K562 (cell line): ENCODE measurements around the gene MACROD2. TPM values are rescaled to one million over a fixed set of nuclear protein-coding genes. Genes with fewer than 3 reads are reported as not detected.

Experiments
- ATAC-seq: fragments of 200-7000 bp; cut with Tn5 transposase; 3 replicates; pipeline ENCODE4 v1.9.1; 2020; ENCODE audit warnings: moderate library complexity
- BruUV-seq: library from RNA; stranded (reverse); fragments of 400-500 nt; replicated peaks from 2 replicates; lab custom pipeline; 2021; lab: Mats Ljungman, UMichigan
- CTCF ChIA-PET: fragments of 300-600 bp; formaldehyde crosslinking; extraction: SDS; loops from one replicate; lab custom pipeline; 2021; ENCODE audit warnings: low intra/inter-chr PET ratio; lab: Yijun Ruan, JAX
- POLR2A ChIA-PET: fragments of 300-600, 350-650 bp; sonication (Branson Sonifier 250); formaldehyde crosslinking; extraction: SDS; loops from one replicate; lab custom pipeline; 2021; ENCODE audit warnings: antibody characterized with exemption, inconsistent platforms; lab: Yijun Ruan, JAX
- DNase-seq, 4 experiments: peaks; one replicate each; pipeline versions ENCODE4 v3.0.0 to v3.0.0-alpha.2; 2011 to 2018; ENCODE audit warnings: low spot score in 3 of 4, mixed read lengths in 3 of 4; ENCODE audit errors: extremely low read depth in 1 of 4
- FAIRE-seq: peaks from 2 replicates; lab custom pipeline; 2011; peaks lifted over from hg19 to GRCh38; lab: Jason Lieb, UNC
- H2AFZ ChIP-seq: 2 replicates; pipeline ENCODE4 v1.6.0; 2011; ENCODE audit warnings: low read depth, low read length, control low read depth, inconsistent platforms
- H3K27ac ChIP-seq: fragments of 200-600 bp; 3 replicates; pipeline ENCODE4 v1.8.0; 2011; ENCODE audit warnings: low read depth, mild to moderate bottlenecking, control low read depth, inconsistent platforms, low read length, moderate library complexity, mixed read lengths; ENCODE audit errors: extremely low read depth
- H3K27me3 ChIP-seq, 2 experiments: fragments of 300-600 bp in 1 of 2; 2 replicates in 1 of 2; 3 replicates in 1 of 2; pipeline versions ENCODE4 v1.6.0 to v1.8.0; 2011; ENCODE audit warnings: inconsistent platforms in 2 of 2, low read length in 2 of 2, mild to moderate bottlenecking in 1 of 2, mixed read lengths in 1 of 2, moderate library complexity in 1 of 2; ENCODE audit not compliant: control insufficient read depth in 2 of 2, insufficient read depth in 2 of 2
- H3K36me3 ChIP-seq: fragments of 300-600 bp; 3 replicates; pipeline ENCODE4 v1.8.0; 2011; ENCODE audit warnings: mild to moderate bottlenecking, low read length, inconsistent platforms; ENCODE audit not compliant: control insufficient read depth, insufficient read depth
- H3K4me1 ChIP-seq, 2 experiments: fragments of 200-600 bp in 1 of 2; replicated peaks in 1 of 2; 2 replicates in 1 of 2; 3 replicates in 1 of 2; pipeline versions ENCODE4 v1.5.1 to v1.8.0; 2011; ENCODE audit warnings: inconsistent platforms in 2 of 2, low read length in 2 of 2, mild to moderate bottlenecking in 1 of 2, mixed read lengths in 1 of 2, moderate library complexity in 1 of 2; ENCODE audit not compliant: control insufficient read depth in 2 of 2, insufficient read depth in 2 of 2
- H3K4me2 ChIP-seq: 2 replicates; pipeline ENCODE4 v1.6.1; 2011; ENCODE audit warnings: low read length, control low read depth, inconsistent platforms, mixed read lengths; ENCODE audit not compliant: insufficient read depth
- H3K4me3 ChIP-seq: fragments of 200-600 bp; sonication (generic), shearing (Covaris generic); 2 replicates; pipeline ENCODE4 v1.5.1; 2016; ENCODE audit warnings: control low read depth, inconsistent platforms
- H3K79me2 ChIP-seq: fragments of 200-600 bp; 3 replicates; pipeline ENCODE4 v1.8.0; 2011; ENCODE audit warnings: low read length, inconsistent platforms; ENCODE audit not compliant: control insufficient read depth, insufficient read depth
- H3K9ac ChIP-seq, 2 experiments: 2 replicates each; pipeline versions ENCODE4 v1.6.0 to v1.6.1; 2011; ENCODE audit warnings: low read depth in 2 of 2, low read length in 2 of 2, control low read depth in 1 of 2, inconsistent platforms in 1 of 2, mild to moderate bottlenecking in 1 of 2, mixed read lengths in 1 of 2; ENCODE audit not compliant: insufficient read depth in 1 of 2
- H3K9me1 ChIP-seq: one replicate; pipeline ENCODE4 v1.6.0; 2011; ENCODE audit warnings: inconsistent platforms, mild to moderate bottlenecking, low read length, moderate library complexity; ENCODE audit not compliant: control insufficient read depth, insufficient read depth
- H3K9me3 ChIP-seq: replicated peaks from 2 replicates; pipeline ENCODE4 v1.5.1; 2011; ENCODE audit warnings: low read depth, low read length, inconsistent platforms; ENCODE audit not compliant: control insufficient read depth, insufficient read depth
- H4K20me1 ChIP-seq: replicated peaks from 2 replicates; pipeline ENCODE4 v1.6.1; 2011; ENCODE audit warnings: low read length, inconsistent platforms, mixed read lengths; ENCODE audit not compliant: control insufficient read depth, insufficient read depth
- ATF1 ChIP-seq, 2 experiments: fragments of 450-650 bp in 1 of 2; IDR thresholded peaks; 2 replicates each; pipeline ENCODE4 v1.6.1; 2016; ENCODE audit warnings: missing compliant biosample characterization in 1 of 2, missing genetic modification characterization in 1 of 2
- EP400 ChIP-seq: fragments of 450-650 bp; IDR thresholded peaks from 2 replicates; pipeline ENCODE4 v1.6.1; 2017; ENCODE audit warnings: antibody characterized with exemption, mild to moderate bottlenecking, moderate library complexity
- FOXJ2 ChIP-seq: fragments of 200-800 bp; sonication (Bioruptor generic); IDR thresholded peaks from 2 replicates; pipeline ENCODE4 v1.6.1; 2016; ENCODE audit warnings: missing genetic modification characterization, missing compliant biosample characterization
- FOXK1 ChIP-seq: sonication (generic); formaldehyde crosslinking; IDR thresholded peaks from 2 replicates; pipeline ENCODE4 v1.8.0; 2022; ENCODE audit warnings: missing genetic modification reagents, mild to moderate bottlenecking, borderline replicate concordance
- HMG20B ChIP-seq: fragments of 250-450 bp; sonication (Bioruptor Pico); IDR thresholded peaks from 2 replicates; pipeline ENCODE4 v1.5.0; 2021; ENCODE audit warnings: mild to moderate bottlenecking
- HNRNPH1 ChIP-seq: fragments of 200-400 bp; formaldehyde crosslinking; optimal IDR thresholded peaks from 2 replicates; pipeline ENCODE3; 2017; ENCODE audit warnings: low read depth, mild to moderate bottlenecking, low read length, moderate library complexity
- JUNB ChIP-seq: fragments of 450-650 bp; formaldehyde crosslinking; conservative IDR thresholded peaks from 2 replicates; pipeline ENCODE4 v1.4.0; 2020; ENCODE audit warnings: mild to moderate bottlenecking
- MTA3 ChIP-seq: fragments of 450-650 bp; formaldehyde crosslinking; IDR thresholded peaks from 2 replicates; pipeline ENCODE4 v1.6.1; 2017; ENCODE audit warnings: mild to moderate bottlenecking, borderline replicate concordance
- NR1H2 ChIP-seq: sonication (generic); formaldehyde crosslinking; IDR thresholded peaks from 2 replicates; pipeline ENCODE4 v1.4.0; 2020; ENCODE audit warnings: mild to moderate bottlenecking, missing genetic modification reagents
- RFX1 ChIP-seq: fragments of 450-650 bp; IDR thresholded peaks from 2 replicates; pipeline ENCODE4 v1.6.1; 2016; ENCODE audit warnings: mild to moderate bottlenecking, moderate library complexity
- SPI1 ChIP-seq: IDR thresholded peaks from 2 replicates; pipeline ENCODE4 v1.6.1; 2011; ENCODE audit warnings: low read depth, low read length, control low read depth, borderline replicate concordance
- XRCC5 ChIP-seq: fragments of 200-400 bp; formaldehyde crosslinking; IDR thresholded peaks from 2 replicates; pipeline ENCODE4 v1.6.1; 2017; ENCODE audit warnings: low read depth, mild to moderate bottlenecking, low read length
- ZNF134 ChIP-seq: fragments of 250-450 bp; sonication (Bioruptor Pico); conservative IDR thresholded peaks from 2 replicates; pipeline ENCODE4 v1.4.0; 2020
- WGBS: fragments of 100-300 bp; shearing (Covaris generic); methylation state at CpG from one replicate; pipeline ENCODE4 v1.1.6; 2016; ENCODE audit warnings: low coverage, mixed read lengths; ENCODE audit not compliant: insufficient coverage; ENCODE audit errors: missing lambda C conversion rate; 5-methylcytosine and 5-hydroxymethylcytosine counted together
- in situ Hi-C: fragments of 300-500 bp; cut with MboI; formaldehyde crosslinking; loops from 4 replicates; pipeline ENCODE4 v1.15.0; 2018; ENCODE audit warnings: inconsistent platforms, mixed read lengths
- intact Hi-C: fragments of 100-400 bp; cut with micrococcal nuclease; formaldehyde crosslinking; loops from 2 replicates; pipeline ENCODE4 v1.14.2; 2022
- polyA plus RNA-seq, 8 experiments: library from polyadenylated mRNA; depleted of rRNA in 4 of 8; stranded (reverse) in 5 of 8; unstranded in 3 of 8; fragments of >200 nt; fragmentation: Nextera tagmentation in 2 of 8; fragmentation: Illumina TruSeq in 1 of 8; extraction: Ambion mirVana in 2 of 8; extraction: Trizol in 1 of 8; gene quantifications; 2 replicates each; pipeline versions ENCODE4 v1.2.1 to v1.2.3, GENCODE V29; 2011 to 2014; ENCODE audit warnings: inconsistent platforms in 1 of 8, missing spikeins in 1 of 8
- total RNA-seq, 7 experiments: library from RNA; depleted of rRNA in 6 of 7; stranded (reverse); fragments of >200 nt in 6 of 7; fragmentation: Illumina TruSeq in 2 of 7; extraction: Trizol in 2 of 7; gene quantifications; 2 replicates each; pipeline versions ENCODE4 v1.2.1 to v1.2.3, GENCODE V29; 2011 to 2021; ENCODE audit warnings: low replicate concordance in 1 of 7
- TF ChIP-seq, protein P1 (sequence below): fragments of 450-650 bp; IDR thresholded peaks from 2 replicates; pipeline ENCODE4 v1.6.1; 2016
- TF ChIP-seq, protein P2 (sequence below): fragments of 450-650 bp; IDR thresholded peaks from 2 replicates; pipeline ENCODE4 v1.7.1; 2018; ENCODE audit warnings: mild to moderate bottlenecking, low read depth; ENCODE audit not compliant: partially characterized antibody

The MACROD2 gene
- total and polyA plus RNA-seq, 9 of the 15 experiments (the other 6 are each of a cell fraction or from before 2014, with no cell fraction given) = not detected

DNA sequence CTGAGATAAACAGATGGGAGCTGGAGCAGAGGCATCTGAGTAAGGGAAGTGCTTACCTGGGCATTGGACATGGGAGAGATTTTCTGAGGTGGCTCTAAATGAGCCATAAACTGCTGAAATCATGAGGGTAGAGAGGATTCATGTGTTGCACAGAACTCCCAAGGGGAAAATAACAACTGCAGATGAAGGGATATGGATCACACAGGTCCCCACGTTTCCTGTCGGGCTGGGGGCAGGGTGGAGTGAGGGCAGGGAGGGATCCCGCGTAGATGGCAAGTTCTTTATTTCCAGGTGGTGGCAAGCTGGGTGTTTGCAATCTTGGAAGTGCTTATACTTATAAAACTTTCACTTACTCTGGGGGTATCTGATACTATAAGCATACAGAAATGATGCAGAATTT is 764.7 kb downstream of the MACROD2 start:
- no peaks in the 10 kb centered on the region for H3K9me3 ChIP-seq
- WGBS = 0% methylated on average over 4 of the region's 4 CpGs
- no peak for FAIRE-seq
- H3K4me1 ChIP-seq = no peaks in the 10 kb centered on the region
- H3K79me2 ChIP-seq = no peaks in the 10 kb centered on the region
- no peak for DNase-seq
- no peaks in the 10 kb centered on the region for H4K20me1 ChIP-seq
- in situ Hi-C loops = no loop called here
- H3K9ac ChIP-seq = no peak overlapping the region
- no peak overlapping the region for H3K27ac ChIP-seq
- no peaks in the 10 kb centered on the region for H3K36me3 ChIP-seq
- no peak for ATAC-seq
- ChIA-PET POLR2A (no interaction called here), CTCF (no interaction called here)
- H2AFZ ChIP-seq = no peak overlapping the region
- no peaks in the 10 kb centered on the region for H3K9me1 ChIP-seq
- no peak overlapping the region for H3K4me2 ChIP-seq
- no TSS peak for BruUV-seq
- H3K27me3 ChIP-seq = no peaks in the 10 kb centered on the region
- intact Hi-C loops = no loop called here
- no peak overlapping the region for H3K4me3 ChIP-seq
- TF ChIP-seq MTA3 = no peak
- no peak for TF ChIP-seq HMG20B (CRISPR knock-in tag)
- TF ChIP-seq ZNF134 (CRISPR knock-in tag) = no peak
- no peak for TF ChIP-seq FOXJ2 (tag)
- TF ChIP-seq FOXK1 = no peak
- TF ChIP-seq, protein P1, sequence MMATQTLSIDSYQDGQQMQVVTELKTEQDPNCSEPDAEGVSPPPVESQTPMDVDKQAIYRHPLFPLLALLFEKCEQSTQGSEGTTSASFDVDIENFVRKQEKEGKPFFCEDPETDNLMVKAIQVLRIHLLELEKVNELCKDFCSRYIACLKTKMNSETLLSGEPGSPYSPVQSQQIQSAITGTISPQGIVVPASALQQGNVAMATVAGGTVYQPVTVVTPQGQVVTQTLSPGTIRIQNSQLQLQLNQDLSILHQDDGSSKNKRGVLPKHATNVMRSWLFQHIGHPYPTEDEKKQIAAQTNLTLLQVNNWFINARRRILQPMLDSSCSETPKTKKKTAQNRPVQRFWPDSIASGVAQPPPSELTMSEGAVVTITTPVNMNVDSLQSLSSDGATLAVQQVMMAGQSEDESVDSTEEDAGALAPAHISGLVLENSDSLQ = no peak
- TF ChIP-seq, all 486 proteins: peak for 0

DNA sequence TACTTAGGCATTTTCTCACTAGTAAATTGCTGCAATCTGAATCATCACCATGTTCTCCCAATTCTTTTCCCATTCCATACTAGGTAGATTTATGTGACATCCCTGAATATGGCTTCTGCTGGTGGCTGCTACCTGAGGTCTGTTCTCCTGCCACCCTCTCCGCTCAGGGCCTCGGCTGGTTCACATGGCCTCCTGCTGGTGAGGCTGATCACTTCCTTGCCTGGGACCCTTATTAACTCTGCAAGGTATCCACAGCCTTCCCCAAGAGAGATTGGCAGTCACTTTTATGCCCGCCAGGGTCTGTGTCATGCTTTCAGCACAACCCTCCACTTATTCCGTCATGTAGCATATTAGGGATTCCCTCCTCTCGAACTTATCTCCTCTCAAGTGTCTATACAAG is 766.6 kb downstream of the MACROD2 start:
- in situ Hi-C loops = no loop called here
- ChIA-PET CTCF (no interaction called here), POLR2A (no interaction called here)
- Histone ChIP-seq H3K4me1 (no peaks in the 10 kb centered on the region), H3K9me3 (no peaks in the 10 kb centered on the region), H3K4me2 (no peak overlapping the region), H3K27ac (no peak overlapping the region), H3K79me2 (no peaks in the 10 kb centered on the region), H3K27me3 (no peaks in the 10 kb centered on the region), H3K9ac (no peak overlapping the region), H4K20me1 (no peaks in the 10 kb centered on the region), H3K9me1 (no peaks in the 10 kb centered on the region), H3K4me3 (no peak overlapping the region), H2AFZ (no peak overlapping the region), H3K36me3 (no peaks in the 10 kb centered on the region)
- DNase-seq (no peak), ATAC-seq (no peak), FAIRE-seq (no peak)
- WGBS = 4% methylated on average over 5 of the region's 5 CpGs
- no TSS peak for BruUV-seq
- intact Hi-C loops = no loop called here
- TF ChIP-seq, protein P2, sequence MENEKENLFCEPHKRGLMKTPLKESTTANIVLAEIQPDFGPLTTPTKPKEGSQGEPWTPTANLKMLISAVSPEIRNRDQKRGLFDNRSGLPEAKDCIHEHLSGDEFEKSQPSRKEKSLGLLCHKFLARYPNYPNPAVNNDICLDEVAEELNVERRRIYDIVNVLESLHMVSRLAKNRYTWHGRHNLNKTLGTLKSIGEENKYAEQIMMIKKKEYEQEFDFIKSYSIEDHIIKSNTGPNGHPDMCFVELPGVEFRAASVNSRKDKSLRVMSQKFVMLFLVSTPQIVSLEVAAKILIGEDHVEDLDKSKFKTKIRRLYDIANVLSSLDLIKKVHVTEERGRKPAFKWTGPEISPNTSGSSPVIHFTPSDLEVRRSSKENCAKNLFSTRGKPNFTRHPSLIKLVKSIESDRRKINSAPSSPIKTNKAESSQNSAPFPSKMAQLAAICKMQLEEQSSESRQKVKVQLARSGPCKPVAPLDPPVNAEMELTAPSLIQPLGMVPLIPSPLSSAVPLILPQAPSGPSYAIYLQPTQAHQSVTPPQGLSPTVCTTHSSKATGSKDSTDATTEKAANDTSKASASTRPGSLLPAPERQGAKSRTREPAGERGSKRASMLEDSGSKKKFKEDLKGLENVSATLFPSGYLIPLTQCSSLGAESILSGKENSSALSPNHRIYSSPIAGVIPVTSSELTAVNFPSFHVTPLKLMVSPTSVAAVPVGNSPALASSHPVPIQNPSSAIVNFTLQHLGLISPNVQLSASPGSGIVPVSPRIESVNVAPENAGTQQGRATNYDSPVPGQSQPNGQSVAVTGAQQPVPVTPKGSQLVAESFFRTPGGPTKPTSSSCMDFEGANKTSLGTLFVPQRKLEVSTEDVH = no peak
- TF ChIP-seq EP400 (no peak), HNRNPH1 (no peak), NR1H2 (CRISPR knock-in tag) (no peak), ATF1 (CRISPR knock-in tag; IDR thresholded peaks at IDR 0.05) (no peak), ATF1 (tag; IDR thresholded peaks at IDR 0.05) (no peak), JUNB (no peak), SPI1 (no peak), RFX1 (no peak), XRCC5 (no peak)
